ENCODE data around the gene AP4M1. TPM values are rescaled to one million over a fixed set of nuclear protein-coding genes. Genes with fewer than 3 reads are reported as not detected.

Gene AP4M1
- total RNA-seq, 1 experiment from 2014 or later, result 25.1 TPM

GRCh38 chr7:100122568-100122967 lies 21.1 kb downstream of the AP4M1 start:
- Histone ChIP-seq H3K36me3 (ENCODE audit: insufficient read depth, low read length, poor library complexity, severe bottlenecking) (no peaks in the 10 kb centered on the region), H3K4me3 (ENCODE audit: low read depth, low read length, poor library complexity, severe bottlenecking) (no peak overlapping the region), H3K4me1 (ENCODE audit: insufficient read depth, low read length, poor library complexity, severe bottlenecking) (peaks cover 14% of the 10 kb centered on the region), H3K9me3 (ENCODE audit: low read depth, low read length, poor library complexity, severe bottlenecking) (no peaks in the 10 kb centered on the region), H3K27ac (ENCODE audit: low read depth, low read length, poor library complexity, severe bottlenecking) (no peak overlapping the region), H3K27me3 (replicated peaks; ENCODE audit: insufficient read depth, low read depth, low read length, poor library complexity) (no peaks in the 10 kb centered on the region)
- TF ChIP-seq CTCF (conservative IDR thresholded peaks at IDR 0.05; ENCODE audit: low read depth, low read length) (no peak), EZH2 (IDR thresholded peaks at IDR 0.05; ENCODE audit: borderline replicate concordance, low read depth, low read length, poor library complexity, severe bottlenecking) (no peak)
- ChIA-PET CTCF (interaction anchor here (0.6 kb wide), 1 partner anchor 95 kb away, joined by 5 read pairs; no protein-coding TSS in a partner anchor), POLR2A (ENCODE audit: low non-redundant PET) (interaction anchor here (0.6 kb wide), 1 partner anchor 25 kb away, joined by 9 read pairs; no protein-coding TSS in a partner anchor)
- no peak for DNase-seq (ENCODE audit: low spot score)
- intact Hi-C loops (cut with micrococcal nuclease; ENCODE audit: unreplicated experiment), result no loop called here
- BruUV-seq (replicated peaks), result no TSS peak

GRCh38 chr7:100124301-100125230 lies 23.1 kb downstream of the AP4M1 start:
- Histone ChIP-seq H3K9me3 (ENCODE audit: low read depth, low read length, poor library complexity, severe bottlenecking) (no peaks in the 10 kb centered on the region), H3K27me3 (replicated peaks; ENCODE audit: insufficient read depth, low read depth, low read length, poor library complexity) (no peaks in the 10 kb centered on the region), H3K36me3 (ENCODE audit: insufficient read depth, low read length, poor library complexity, severe bottlenecking) (no peaks in the 10 kb centered on the region), H3K4me3 (ENCODE audit: low read depth, low read length, poor library complexity, severe bottlenecking) (no peak overlapping the region), H3K27ac (ENCODE audit: low read depth, low read length, poor library complexity, severe bottlenecking) (peak overlapping the region; percentile 23), H3K4me1 (ENCODE audit: insufficient read depth, low read length, poor library complexity, severe bottlenecking) (peaks cover 19% of the 10 kb centered on the region)
- CTCF ChIA-PET, result no interaction called here
- intact Hi-C loops (cut with micrococcal nuclease; ENCODE audit: unreplicated experiment), result no loop called here
- DNase-seq (ENCODE audit: low spot score), result no peak
- BruUV-seq (replicated peaks), result no TSS peak
- POLR2A ChIA-PET (ENCODE audit: low non-redundant PET), result interaction anchor here (1.0 kb wide), 1 partner anchor 24 kb away, joined by 3 read pairs; the partner anchor contains the start of gene LAMTOR4
- TF ChIP-seq CTCF (conservative IDR thresholded peaks at IDR 0.05; ENCODE audit: low read depth, low read length), result no peak
- no peak for TF ChIP-seq EZH2 (IDR thresholded peaks at IDR 0.05; ENCODE audit: borderline replicate concordance, low read depth, low read length, poor library complexity, severe bottlenecking)

- CTCF ChIA-PET, result no interaction called here
Observed at GRCh38 chr7:100126239-100126930, 24.9 kb downstream of the AP4M1 start.

More at GRCh38 chr7:100126239-100126930, 24.9 kb downstream of the AP4M1 start:
- H3K36me3 ChIP-seq (ENCODE audit: insufficient read depth, low read length, poor library complexity, severe bottlenecking), result no peaks in the 10 kb centered on the region
- intact Hi-C loops (cut with micrococcal nuclease; ENCODE audit: unreplicated experiment), result no loop called here
- H3K4me1 ChIP-seq (ENCODE audit: insufficient read depth, low read length, poor library complexity, severe bottlenecking), result peaks cover 10% of the 10 kb centered on the region
- peak overlapping the region; percentile 95 for H3K27ac ChIP-seq (ENCODE audit: low read depth, low read length, poor library complexity, severe bottlenecking)
- BruUV-seq (replicated peaks), result TSS peak; percentile 81
- H3K9me3 ChIP-seq (ENCODE audit: low read depth, low read length, poor library complexity, severe bottlenecking), result no peaks in the 10 kb centered on the region
- DNase-seq (ENCODE audit: low spot score), result no peak
- H3K4me3 ChIP-seq (ENCODE audit: low read depth, low read length, poor library complexity, severe bottlenecking), result peak overlapping the region; percentile 62
- no peaks in the 10 kb centered on the region for H3K27me3 ChIP-seq (replicated peaks; ENCODE audit: insufficient read depth, low read depth, low read length, poor library complexity)
- TF ChIP-seq EZH2 (IDR thresholded peaks at IDR 0.05; ENCODE audit: borderline replicate concordance, low read depth, low read length, poor library complexity, severe bottlenecking) (no peak), CTCF (conservative IDR thresholded peaks at IDR 0.05; ENCODE audit: low read depth, low read length) (no peak)
- POLR2A ChIA-PET (ENCODE audit: low non-redundant PET), result interaction anchor here (0.8 to 1.2 kb wide), 2 partner anchors 25 to 302 kb away, joined by 4 to 5 read pairs; partner anchors contain the start of genes AP4M1 and ZCWPW1
